Naive B cell (primary cell): ENCODE measurements around the gene AZU1. TPM values are rescaled to one million over a fixed set of nuclear protein-coding genes. Genes with fewer than 3 reads are reported as not detected.
A peak's percentile ranks its signal among the peaks of the same experiment; 100 is the strongest.

Experiments used
- ATAC-seq, 2 donors: fragments of 150-1000 bp; cut with Tn5 transposase; 2 replicates each; pipeline ENCODE4 v1.10.0; 2021; ENCODE audit warnings: low read depth in 2 of 2, mild to moderate bottlenecking in 2 of 2, moderate library complexity in 2 of 2
- DNase-seq: peaks from one replicate; pipeline ENCODE4 v3.0.0; 2022
- H3K27ac Mint-ChIP-seq, 6 donors: one replicate each; pipeline ENCODE4 v1.8.0; 2020 to 2022; ENCODE audit warnings: mild to moderate bottlenecking in 6 of 6, mixed read lengths in 6 of 6, moderate library complexity in 5 of 6, inconsistent platforms in 2 of 6
- H3K27me3 Mint-ChIP-seq, 3 donors: one replicate each; pipeline ENCODE4 v1.8.0; 2021 to 2022; ENCODE audit warnings: mixed read lengths in 3 of 3, mild to moderate bottlenecking in 1 of 3
- H3K36me3 Mint-ChIP-seq, 2 donors: one replicate each; pipeline ENCODE4 v1.8.0; 2020 to 2022; ENCODE audit warnings: mixed read lengths in 2 of 2, inconsistent platforms in 1 of 2, mild to moderate bottlenecking in 1 of 2
- H3K4me1 Mint-ChIP-seq, 3 donors: one replicate each; pipeline ENCODE4 v1.8.0; 2020 to 2022; ENCODE audit warnings: mixed read lengths in 3 of 3, inconsistent platforms in 1 of 3, mild to moderate bottlenecking in 1 of 3, moderate library complexity in 1 of 3
- H3K4me3 Mint-ChIP-seq, 8 donors: one replicate each; pipeline ENCODE4 v1.8.0; 2020 to 2022; ENCODE audit warnings: mild to moderate bottlenecking in 8 of 8, mixed read lengths in 8 of 8, moderate library complexity in 8 of 8, inconsistent platforms in 2 of 8
- H3K9me3 Mint-ChIP-seq, 7 donors: one replicate each; pipeline ENCODE4 v1.8.0; 2020 to 2022; ENCODE audit warnings: mixed read lengths in 7 of 7, mild to moderate bottlenecking in 5 of 7, inconsistent platforms in 2 of 7, moderate library complexity in 1 of 7
- polyA plus RNA-seq, 6 donors: library from polyadenylated mRNA; unstranded; fragments of 300-500 nt; fragmentation: Illumina TruSeq; gene quantifications; one replicate each; pipeline ENCODE4 v1.2.3, GENCODE V29; 2021; ENCODE audit warnings: low read depth in 6 of 6

Gene AZU1
- polyA plus RNA-seq, 6 donors from 2014 or later: not detected

DNA sequence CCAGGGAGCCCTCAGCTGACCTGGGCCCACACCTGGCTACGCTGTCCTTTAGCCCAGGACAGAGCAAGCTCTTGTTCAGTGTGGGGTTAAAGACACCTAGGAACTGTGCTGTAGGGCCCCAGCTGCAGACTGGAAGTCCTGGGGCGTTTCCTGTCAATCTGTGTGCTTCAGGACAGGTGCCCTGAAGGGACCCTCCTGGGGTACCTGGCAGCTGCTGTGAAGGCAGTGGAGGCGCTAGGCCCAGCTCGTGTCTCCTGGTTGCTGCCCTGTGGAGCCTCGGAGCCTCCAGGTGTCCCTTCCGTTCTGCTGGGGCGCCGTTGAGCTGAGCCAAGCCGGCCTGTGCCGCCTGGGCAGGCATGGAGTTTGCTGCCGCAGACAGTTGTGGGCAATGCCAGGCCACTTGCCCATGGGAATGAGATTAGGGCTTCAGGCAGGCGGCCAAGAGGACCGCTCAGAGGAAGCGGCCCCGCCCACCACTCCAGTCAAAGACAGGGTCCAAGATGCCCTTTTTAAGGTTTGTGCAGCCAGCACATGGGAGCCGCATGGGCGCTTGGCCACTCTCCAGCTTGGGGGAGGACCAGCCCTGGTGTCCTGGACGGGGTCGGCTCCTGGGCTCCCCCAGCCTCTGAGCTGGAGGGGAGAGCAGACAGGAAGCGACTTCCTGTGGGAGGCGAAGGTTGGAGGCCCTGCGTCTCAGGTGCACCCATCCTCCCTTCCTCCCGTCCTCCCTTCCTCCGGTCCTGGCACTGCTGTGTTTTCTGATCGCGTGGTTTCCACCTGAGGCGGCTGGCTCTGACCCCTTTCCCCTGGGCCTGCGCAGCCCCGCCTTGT is 26.4 kb upstream of the AZU1 start:
- Mint-ChIP-seq H3K4me3 (peak overlapping the region in 2 of 8 donors; percentile 33 to 35), H3K9me3 (no peaks in the 10 kb centered on the region), H3K27me3 (no peaks in the 10 kb centered on the region), H3K27ac (peak overlapping the region in 1 of 6 donors; percentile 62), H3K36me3 (peaks cover 0 to 7% of the 10 kb centered on the region in 2 donors), H3K4me1 (peaks cover 37 to 44% (median 41%) of the 10 kb centered on the region in 3 donors)
- DNase-seq (no peak), ATAC-seq (no peak)

DNA sequence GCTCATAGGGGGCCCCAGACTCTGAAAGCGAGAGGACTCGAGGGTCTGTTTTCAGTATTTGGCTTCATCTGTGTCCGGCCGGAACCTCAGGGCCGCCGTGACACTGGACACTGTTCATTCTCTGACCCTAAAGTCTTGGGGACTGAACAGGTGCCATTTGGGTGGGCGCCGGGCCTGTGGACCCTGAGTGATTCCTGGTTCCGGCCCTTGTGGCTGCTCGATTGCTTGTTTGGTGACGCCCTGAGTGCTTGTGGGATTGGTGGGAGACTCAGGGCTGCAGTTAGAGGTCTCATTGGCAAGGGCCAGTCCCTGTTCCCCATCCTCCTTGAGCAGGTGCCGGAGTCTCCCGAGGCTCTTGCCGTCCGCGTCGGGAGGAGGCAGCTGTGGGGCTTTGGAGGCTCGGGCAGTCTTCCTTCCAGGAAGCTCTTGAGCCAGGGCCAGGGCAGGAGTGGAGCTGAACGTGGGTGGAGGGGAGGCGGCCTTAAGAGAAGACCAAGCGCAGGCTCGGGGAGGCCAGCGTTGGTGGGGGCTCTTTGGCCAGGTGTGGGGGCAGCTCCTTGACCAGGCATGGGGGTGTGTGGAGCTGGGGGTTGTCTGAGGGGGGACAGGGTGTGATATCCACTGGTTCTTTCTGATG is 25.7 kb upstream of the AZU1 start:
- no peak for ATAC-seq
- no peaks in the 10 kb centered on the region for H3K27me3 Mint-ChIP-seq
- H3K4me3 Mint-ChIP-seq: peak overlapping the region in 2 of 8 donors; percentile 33 to 35
- peaks cover 33 to 41% (median 37%) of the 10 kb centered on the region in 3 donors for H3K4me1 Mint-ChIP-seq
- peak overlapping the region in 3 of 6 donors; percentile 54 to 86 (median 65) for H3K27ac Mint-ChIP-seq
- DNase-seq: no peak
- H3K9me3 Mint-ChIP-seq: no peaks in the 10 kb centered on the region
- H3K36me3 Mint-ChIP-seq: peaks cover 0 to 7% of the 10 kb centered on the region in 2 donors

DNA sequence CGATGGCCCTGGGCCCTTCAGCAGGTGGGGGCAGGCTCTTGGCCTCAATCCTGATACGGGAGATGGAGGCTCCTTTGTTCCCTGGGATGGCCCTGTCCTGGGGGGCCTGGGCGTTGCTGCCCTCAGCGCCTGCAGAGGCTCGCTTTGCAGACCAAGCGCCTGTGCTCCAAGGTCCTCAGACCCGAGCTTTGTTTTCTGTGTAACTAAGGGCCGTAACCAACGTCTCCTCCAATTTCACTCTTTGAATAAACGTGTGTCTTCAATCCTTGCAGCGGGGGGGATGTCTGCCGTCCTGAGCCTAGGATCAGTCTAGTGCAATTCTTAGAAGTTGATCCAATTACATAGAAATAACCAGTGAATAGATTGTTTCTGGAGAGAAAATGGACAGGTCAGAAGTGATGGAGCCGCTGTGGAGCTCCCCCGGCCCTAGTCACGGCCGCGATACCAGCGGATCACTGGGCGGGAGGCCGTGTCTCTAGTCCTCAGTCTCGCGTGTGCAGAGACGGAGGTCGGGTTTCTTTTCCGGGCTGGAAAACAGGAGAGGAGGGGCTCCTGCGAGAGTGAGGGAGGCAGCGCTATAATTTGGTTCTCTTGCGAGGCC is 25.0 kb upstream of the AZU1 start:
- DNase-seq: no peak
- Mint-ChIP-seq H3K36me3 (peaks cover 0 to 13% of the 10 kb centered on the region in 2 donors), H3K9me3 (no peaks in the 10 kb centered on the region), H3K27me3 (no peaks in the 10 kb centered on the region), H3K4me1 (peaks cover 34 to 47% (median 42%) of the 10 kb centered on the region in 3 donors), H3K27ac (peak overlapping the region in 2 of 6 donors; percentile 34 to 65), H3K4me3 (peak overlapping the region in 2 of 8 donors; percentile 25 to 59)
- no peak for ATAC-seq

DNA sequence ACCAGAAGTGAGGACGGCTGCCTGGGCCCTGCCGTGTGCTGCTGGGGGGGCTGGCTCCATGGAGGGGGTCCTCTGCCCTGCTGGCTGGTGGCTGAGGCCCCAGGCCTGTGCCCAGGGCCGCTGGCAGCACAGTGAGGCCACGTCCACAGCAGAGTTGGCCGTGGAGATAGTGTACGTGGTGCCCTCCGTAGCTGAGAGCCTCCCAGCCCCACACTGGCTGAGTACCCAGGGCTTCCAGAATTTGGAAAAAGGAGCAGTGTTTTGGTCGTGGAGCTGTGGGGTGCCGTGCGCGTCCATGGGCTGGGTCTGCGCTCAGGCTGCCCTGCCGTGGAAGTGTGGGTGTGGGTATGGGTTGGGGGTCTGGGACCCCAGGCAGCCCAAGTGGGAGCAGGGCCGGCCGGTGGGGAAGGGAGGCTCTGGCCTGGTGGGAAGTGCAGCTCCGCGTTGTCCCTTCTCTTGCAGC is 24.5 kb upstream of the AZU1 start:
- Mint-ChIP-seq H3K4me3 (peak overlapping the region in 3 of 8 donors; percentile 16 to 51 (median 47)), H3K27me3 (no peaks in the 10 kb centered on the region), H3K36me3 (peaks cover 0 to 16% of the 10 kb centered on the region in 2 donors), H3K9me3 (no peaks in the 10 kb centered on the region), H3K27ac (no peak overlapping the region), H3K4me1 (peaks cover 37 to 50% (median 42%) of the 10 kb centered on the region in 3 donors)
- DNase-seq: no peak
- no peak for ATAC-seq

DNA sequence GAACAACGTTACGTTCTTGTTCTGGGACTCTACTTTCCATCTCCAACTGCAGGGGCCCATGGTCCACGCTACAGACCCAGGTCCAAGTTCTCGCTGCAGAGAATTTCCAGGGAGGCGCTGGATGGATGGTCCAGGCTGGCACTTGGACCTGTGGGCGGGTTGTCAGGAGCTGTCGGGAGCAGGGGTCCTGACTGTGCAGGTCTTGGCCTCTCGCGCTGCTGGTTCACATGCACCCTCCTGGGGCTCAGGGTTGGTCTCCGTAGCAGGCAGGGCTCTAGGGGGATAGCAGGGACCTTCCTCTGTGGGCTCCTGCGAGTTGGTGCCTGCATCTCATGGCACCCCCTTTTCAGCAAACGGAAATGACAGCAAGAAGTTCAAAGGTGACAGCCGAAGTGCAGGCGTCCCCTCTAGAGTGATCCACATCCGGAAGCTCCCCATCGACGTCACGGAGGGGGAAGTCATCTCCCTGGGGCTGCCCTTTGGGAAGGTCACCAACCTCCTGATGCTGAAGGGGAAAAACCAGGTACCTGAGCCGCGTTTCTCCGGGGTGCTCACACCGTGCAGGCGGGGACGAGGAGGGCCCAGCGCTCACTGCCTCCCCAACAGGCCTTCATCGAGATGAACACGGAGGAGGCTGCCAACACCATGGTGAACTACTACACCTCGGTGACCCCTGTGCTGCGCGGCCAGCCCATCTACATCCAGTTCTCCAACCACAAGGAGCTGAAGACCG is 23.8 kb upstream of the AZU1 start:
- peaks cover 0 to 16% of the 10 kb centered on the region in 2 donors for H3K36me3 Mint-ChIP-seq
- H3K4me1 Mint-ChIP-seq: peaks cover 37 to 49% (median 39%) of the 10 kb centered on the region in 3 donors
- DNase-seq: no peak
- H3K9me3 Mint-ChIP-seq: no peaks in the 10 kb centered on the region
- H3K27ac Mint-ChIP-seq: peak overlapping the region in 2 of 6 donors; percentile 18 to 20
- H3K4me3 Mint-ChIP-seq: peak overlapping the region in 1 of 8 donors; percentile 51
- ATAC-seq: no peak
- H3K27me3 Mint-ChIP-seq: no peaks in the 10 kb centered on the region

DNA sequence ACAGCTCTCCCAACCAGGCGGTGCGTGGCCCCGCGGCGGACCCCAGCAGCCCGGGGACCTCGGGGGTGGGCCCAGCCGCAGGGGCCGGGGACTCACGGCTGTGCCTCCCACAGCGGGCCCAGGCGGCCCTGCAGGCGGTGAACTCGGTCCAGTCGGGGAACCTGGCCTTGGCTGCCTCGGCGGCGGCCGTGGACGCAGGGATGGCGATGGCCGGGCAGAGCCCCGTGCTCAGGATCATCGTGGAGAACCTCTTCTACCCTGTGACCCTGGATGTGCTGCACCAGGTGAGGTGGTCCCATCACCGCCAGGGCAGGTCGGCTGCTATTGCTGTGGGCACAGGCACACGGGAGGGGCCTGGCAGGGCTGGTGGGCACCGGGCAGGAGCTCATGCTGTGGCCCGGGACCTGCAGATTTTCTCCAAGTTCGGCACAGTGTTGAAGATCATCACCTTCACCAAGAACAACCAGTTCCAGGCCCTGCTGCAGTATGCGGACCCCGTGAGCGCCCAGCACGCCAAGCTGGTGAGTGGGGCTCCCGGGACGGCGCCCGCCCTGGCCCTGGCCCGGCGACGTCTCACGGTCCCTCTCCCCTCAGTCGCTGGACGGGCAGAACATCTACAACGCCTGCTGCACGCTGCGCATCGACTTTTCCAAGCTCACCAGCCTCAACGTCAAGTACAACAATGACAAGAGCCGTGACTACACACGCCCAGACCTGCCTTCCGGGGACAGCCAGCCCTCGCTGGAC is 23.0 kb upstream of the AZU1 start:
- DNase-seq: no peak
- H3K4me3 Mint-ChIP-seq: peak overlapping the region in 1 of 8 donors; percentile 43
- H3K27me3 Mint-ChIP-seq: no peaks in the 10 kb centered on the region
- H3K27ac Mint-ChIP-seq: peak overlapping the region in 2 of 6 donors; percentile 51 to 91
- no peak for ATAC-seq
- peaks cover 30 to 42% (median 32%) of the 10 kb centered on the region in 3 donors for H3K4me1 Mint-ChIP-seq
- H3K9me3 Mint-ChIP-seq: no peaks in the 10 kb centered on the region
- H3K36me3 Mint-ChIP-seq: peaks cover 0 to 16% of the 10 kb centered on the region in 2 donors

DNA sequence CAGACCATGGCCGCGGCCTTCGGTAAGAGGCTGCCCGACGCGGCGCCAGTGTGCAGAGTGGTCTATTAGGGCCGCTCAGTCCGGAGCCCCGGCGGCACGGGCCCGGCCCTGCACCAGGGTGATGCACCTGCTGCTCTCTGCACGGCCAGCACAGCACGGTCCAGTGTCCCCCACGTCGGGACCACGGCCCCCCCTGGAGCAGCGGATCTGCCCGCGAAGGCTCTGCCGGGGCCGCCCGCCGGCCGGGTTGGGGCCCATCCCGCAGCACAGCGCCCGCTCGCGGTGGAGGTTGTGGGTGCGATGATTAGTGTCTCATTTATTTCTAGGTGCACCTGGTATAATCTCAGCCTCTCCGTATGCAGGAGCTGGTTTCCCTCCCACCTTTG is 22.5 kb upstream of the AZU1 start:
- ATAC-seq (no peak), DNase-seq (no peak)
- peak overlapping the region in 1 of 8 donors; percentile 43 for H3K4me3 Mint-ChIP-seq
- H3K9me3 Mint-ChIP-seq: no peaks in the 10 kb centered on the region
- peaks cover 0 to 16% of the 10 kb centered on the region in 2 donors for H3K36me3 Mint-ChIP-seq
- H3K4me1 Mint-ChIP-seq: peaks cover 25 to 36% (median 26%) of the 10 kb centered on the region in 3 donors
- no peaks in the 10 kb centered on the region for H3K27me3 Mint-ChIP-seq
- H3K27ac Mint-ChIP-seq: peak overlapping the region in 2 of 6 donors; percentile 51 to 91

DNA sequence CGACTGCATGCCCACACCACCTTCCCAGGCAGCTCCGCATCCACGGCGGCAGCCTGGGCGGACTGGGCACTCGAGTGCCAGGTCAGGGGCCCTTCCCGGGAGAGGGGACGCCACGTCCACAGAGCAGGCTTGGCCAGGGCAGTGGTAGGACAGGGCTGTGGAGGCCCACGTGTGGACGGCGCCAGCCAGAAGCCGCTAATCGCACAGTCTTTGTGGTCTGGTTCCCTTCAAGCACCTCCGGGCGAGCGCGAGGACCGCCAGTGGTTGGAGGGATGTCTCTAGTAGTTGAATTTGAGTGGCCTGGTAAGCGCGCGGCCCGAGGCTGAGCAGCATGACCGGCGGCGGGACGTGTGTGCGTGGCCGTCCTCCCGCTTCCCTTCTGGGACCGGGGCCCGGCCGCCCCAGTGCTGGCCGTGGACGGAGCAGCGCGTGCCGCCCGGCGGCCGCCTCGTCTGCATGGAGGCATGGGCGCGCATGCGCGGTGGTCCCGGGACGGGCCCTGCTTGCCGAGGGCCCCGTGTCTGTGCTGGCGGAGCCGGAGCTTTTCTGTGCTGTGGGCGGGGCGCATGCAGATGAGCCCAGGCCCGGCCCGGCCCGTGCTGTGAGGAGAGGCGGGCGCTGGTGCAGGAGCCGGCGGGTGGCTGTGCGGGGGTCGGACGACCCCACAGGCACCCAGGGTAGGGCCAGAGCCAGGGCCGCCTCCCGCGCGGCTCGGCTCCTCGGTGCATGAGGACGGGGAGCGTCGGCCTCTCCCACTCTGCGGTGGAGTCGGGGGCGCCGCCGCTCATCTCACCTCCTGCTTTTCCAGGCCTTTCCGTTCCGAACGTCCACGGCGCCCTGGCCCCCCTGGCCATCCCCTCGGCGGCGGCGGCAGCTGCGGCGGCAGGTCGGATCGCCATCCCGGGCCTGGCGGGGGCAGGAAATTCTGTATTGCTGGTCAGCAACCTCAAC is 21.8 kb upstream of the AZU1 start:
- Mint-ChIP-seq H3K27ac (peak overlapping the region in 1 of 6 donors; percentile 51), H3K36me3 (peaks cover 0 to 16% of the 10 kb centered on the region in 2 donors), H3K4me1 (peaks cover 20 to 29% (median 21%) of the 10 kb centered on the region in 3 donors), H3K27me3 (no peaks in the 10 kb centered on the region), H3K4me3 (no peak overlapping the region), H3K9me3 (no peaks in the 10 kb centered on the region)
- no peak for ATAC-seq
- DNase-seq: no peak

DNA sequence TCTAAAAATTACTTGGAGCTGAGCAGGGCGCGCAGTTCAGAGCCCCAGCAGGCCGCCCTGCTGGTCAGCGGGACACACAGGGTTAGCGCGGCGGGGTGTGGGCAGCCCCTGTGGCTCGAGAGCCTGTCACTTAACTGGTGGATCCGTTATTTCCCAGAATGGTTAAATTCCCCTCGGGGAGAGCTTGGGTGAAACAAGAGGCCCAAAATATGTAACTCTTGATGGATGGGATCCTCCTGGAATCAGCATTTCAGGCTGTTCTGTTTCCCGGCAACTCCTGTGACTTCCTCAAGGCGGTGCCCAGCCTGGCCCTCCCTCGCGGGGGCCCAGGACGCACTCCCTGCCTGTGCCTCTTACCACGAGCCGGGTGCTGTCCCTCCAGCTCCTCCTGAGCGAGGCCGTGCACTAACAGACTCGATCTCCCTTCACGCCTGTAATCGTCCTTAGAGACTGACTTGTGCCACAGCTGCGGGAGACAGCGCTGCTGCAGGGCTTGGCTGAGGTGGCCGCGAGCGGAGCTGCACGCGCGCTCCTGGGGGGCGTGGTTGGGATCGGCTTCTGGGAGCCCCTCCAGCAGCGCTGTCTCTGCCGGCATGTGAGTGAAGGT is 20.7 kb upstream of the AZU1 start:
- peak overlapping the region in 1 of 8 donors; percentile 64 for H3K4me3 Mint-ChIP-seq
- peaks cover 0 to 16% of the 10 kb centered on the region in 2 donors for H3K36me3 Mint-ChIP-seq

DNA sequence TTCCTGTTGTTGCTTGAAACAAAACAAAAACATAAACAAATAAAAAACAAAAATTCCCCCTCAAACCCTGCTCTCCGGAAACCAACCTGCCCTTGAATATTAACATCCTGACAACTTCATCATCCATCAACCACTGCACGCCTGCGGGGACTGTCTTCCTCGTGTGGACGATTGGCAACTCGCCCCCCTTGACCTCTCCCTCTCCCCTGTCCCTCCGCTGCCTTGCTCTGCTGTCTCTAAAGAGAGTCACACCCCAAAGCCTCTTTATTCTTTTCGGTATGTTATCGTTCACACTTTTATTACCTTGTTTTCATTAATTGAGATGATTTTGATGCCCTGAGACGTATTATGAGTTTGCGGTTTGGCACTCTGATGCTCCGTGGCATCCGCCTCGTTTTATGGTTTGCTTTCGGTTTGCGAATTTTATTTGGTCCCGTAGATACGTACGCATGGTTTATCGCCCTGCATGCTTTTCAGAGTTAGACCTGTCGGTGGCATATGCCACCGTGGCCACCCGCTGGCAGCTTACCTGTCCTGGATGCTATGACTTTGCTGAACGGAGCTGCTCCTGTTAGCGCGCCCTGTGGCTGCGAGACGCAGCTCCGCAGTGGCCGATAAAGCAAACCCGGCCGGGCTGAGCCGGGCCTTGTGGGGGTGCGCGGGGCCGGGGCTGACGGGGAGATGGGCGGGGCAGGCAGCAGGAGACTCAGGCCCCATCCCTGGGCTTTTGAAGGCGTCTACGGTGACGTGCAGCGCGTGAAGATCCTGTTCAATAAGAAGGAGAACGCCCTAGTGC is 19.8 kb upstream of the AZU1 start:
- Mint-ChIP-seq H3K27ac (peak overlapping the region in 5 of 6 donors; percentile 37 to 87 (median 70)), H3K9me3 (no peaks in the 10 kb centered on the region), H3K36me3 (peaks cover 0 to 16% of the 10 kb centered on the region in 2 donors), H3K27me3 (no peaks in the 10 kb centered on the region), H3K4me3 (peak overlapping the region in 3 of 8 donors; percentile 33 to 64 (median 45)), H3K4me1 (peaks cover 7 to 19% (median 11%) of the 10 kb centered on the region in 3 donors)
- DNase-seq: no peak
- no peak for ATAC-seq

More for the DNA sequence above, 20.7 kb upstream of the AZU1 start:
- H3K27ac Mint-ChIP-seq: peak overlapping the region in 1 of 6 donors; percentile 46
- DNase-seq (no peak), ATAC-seq (no peak)
- H3K27me3 Mint-ChIP-seq: no peaks in the 10 kb centered on the region
- no peaks in the 10 kb centered on the region for H3K9me3 Mint-ChIP-seq
- H3K4me1 Mint-ChIP-seq: peaks cover 15 to 26% (median 16%) of the 10 kb centered on the region in 3 donors

DNA sequence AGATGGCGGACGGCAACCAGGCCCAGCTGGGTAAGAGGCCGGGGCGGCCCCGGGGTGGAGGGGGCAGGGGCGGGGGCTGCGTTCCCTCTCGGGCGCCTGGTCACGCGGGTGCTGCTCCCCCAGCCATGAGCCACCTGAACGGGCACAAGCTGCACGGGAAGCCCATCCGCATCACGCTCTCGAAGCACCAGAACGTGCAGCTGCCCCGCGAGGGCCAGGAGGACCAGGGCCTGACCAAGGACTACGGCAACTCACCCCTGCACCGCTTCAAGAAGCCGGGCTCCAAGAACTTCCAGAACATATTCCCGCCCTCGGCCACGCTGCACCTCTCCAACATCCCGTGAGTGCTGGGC is 19.2 kb upstream of the AZU1 start:
- H3K4me3 Mint-ChIP-seq: no peak overlapping the region
- H3K9me3 Mint-ChIP-seq: no peaks in the 10 kb centered on the region
- ATAC-seq: no peak
- peaks cover 0 to 11% of the 10 kb centered on the region in 2 donors for H3K36me3 Mint-ChIP-seq
- no peak for DNase-seq
- peaks cover 6 to 13% (median 7%) of the 10 kb centered on the region in 3 donors for H3K4me1 Mint-ChIP-seq
- H3K27ac Mint-ChIP-seq: no peak overlapping the region
- H3K27me3 Mint-ChIP-seq: no peaks in the 10 kb centered on the region
